ENCODE results near the gene VPS8. TPM values are rescaled to one million over a fixed set of nuclear protein-coding genes. Genes with fewer than 3 reads are reported as not detected.

VPS8 gene
- total and polyA plus RNA-seq, 3 experiments from 2014 or later, result 19.6 to 30.2 (median 22.3) TPM

- Mint-ChIP-seq H3K27ac (peak overlapping the region in 1 of 8 donors; percentile 84), H3K9me3 (no peaks in the 10 kb centered on the region), H3K36me3 (peaks cover 3 to 50% (median 15%) of the 10 kb centered on the region in 3 donors), H3K27me3 (no peaks in the 10 kb centered on the region), H3K4me1 (peaks cover 8 to 21% (median 12%) of the 10 kb centered on the region in 3 donors), H3K4me3 (no peak overlapping the region)
- DNase-seq, result no peak
- Histone ChIP-seq H3K36me3 (ENCODE audit: insufficient read depth, low read length) (peaks cover 18% of the 10 kb centered on the region), H3K4me3 (ENCODE audit: low read length) (no peak overlapping the region), H3K9me3 (ENCODE audit: low read length) (no peaks in the 10 kb centered on the region), H3K27me3 (ENCODE audit: insufficient read depth, low read length, poor library complexity, severe bottlenecking) (no peaks in the 10 kb centered on the region), H3K27ac (ENCODE audit: low read depth, low read length) (no peak overlapping the region), H3K4me1 (ENCODE audit: insufficient read depth, low read length) (no peaks in the 10 kb centered on the region)
- POLR2A ChIA-PET, result no interaction called here
- CTCF ChIA-PET, result no interaction called here
Observed at GRCh38 chr3:184825121-184825820, 13.3 kb downstream of the VPS8 start.

GRCh38 chr3:184827572-184827971 is 15.6 kb downstream of the VPS8 start:
- no peaks in the 10 kb centered on the region for H3K9me3 ChIP-seq (ENCODE audit: low read length)
- Mint-ChIP-seq H3K36me3 (peaks cover 15 to 71% (median 27%) of the 10 kb centered on the region in 3 donors), H3K9me3 (no peaks in the 10 kb centered on the region), H3K27me3 (no peaks in the 10 kb centered on the region), H3K4me1 (peaks cover 8 to 28% (median 9%) of the 10 kb centered on the region in 3 donors), H3K27ac (no peak overlapping the region), H3K4me3 (no peak overlapping the region)
- H3K27ac ChIP-seq (ENCODE audit: low read depth, low read length), result no peak overlapping the region
- no peak overlapping the region for H3K4me3 ChIP-seq (ENCODE audit: low read length)
- no peaks in the 10 kb centered on the region for H3K4me1 ChIP-seq (ENCODE audit: insufficient read depth, low read length)
- CTCF ChIA-PET, result no interaction called here
- DNase-seq, result no peak
- no peaks in the 10 kb centered on the region for H3K27me3 ChIP-seq (ENCODE audit: insufficient read depth, low read length, poor library complexity, severe bottlenecking)
- POLR2A ChIA-PET, result no interaction called here
- peaks cover 32% of the 10 kb centered on the region for H3K36me3 ChIP-seq (ENCODE audit: insufficient read depth, low read length)

GRCh38 chr3:184832044-184832443 is 20.1 kb downstream of the VPS8 start:
- Histone ChIP-seq H3K36me3 (ENCODE audit: insufficient read depth, low read length) (peaks cover 47% of the 10 kb centered on the region), H3K27me3 (ENCODE audit: insufficient read depth, low read length, poor library complexity, severe bottlenecking) (no peaks in the 10 kb centered on the region), H3K4me3 (ENCODE audit: low read length) (no peak overlapping the region), H3K4me1 (ENCODE audit: insufficient read depth, low read length) (no peaks in the 10 kb centered on the region), H3K9me3 (ENCODE audit: low read length) (no peaks in the 10 kb centered on the region), H3K27ac (ENCODE audit: low read depth, low read length) (no peak overlapping the region)
- Mint-ChIP-seq H3K36me3 (peaks cover 23 to 86% (median 48%) of the 10 kb centered on the region in 3 donors), H3K4me3 (no peak overlapping the region), H3K4me1 (peaks cover 0 to 19% (median 6%) of the 10 kb centered on the region in 3 donors), H3K27me3 (no peaks in the 10 kb centered on the region), H3K9me3 (no peaks in the 10 kb centered on the region), H3K27ac (peak overlapping the region in 2 of 8 donors; percentile 3 to 41)
- ChIA-PET CTCF (no interaction called here), POLR2A (no interaction called here)
- DNase-seq, result no peak

- DNase-seq, result no peak
- ChIA-PET POLR2A (no interaction called here), CTCF (no interaction called here)
- Histone ChIP-seq H3K27ac (ENCODE audit: low read depth, low read length) (no peak overlapping the region), H3K27me3 (ENCODE audit: insufficient read depth, low read length, poor library complexity, severe bottlenecking) (no peaks in the 10 kb centered on the region), H3K36me3 (ENCODE audit: insufficient read depth, low read length) (peaks cover 40% of the 10 kb centered on the region), H3K9me3 (ENCODE audit: low read length) (no peaks in the 10 kb centered on the region), H3K4me3 (ENCODE audit: low read length) (no peak overlapping the region), H3K4me1 (ENCODE audit: insufficient read depth, low read length) (no peaks in the 10 kb centered on the region)
- Mint-ChIP-seq H3K27ac (no peak overlapping the region), H3K27me3 (no peaks in the 10 kb centered on the region), H3K4me3 (no peak overlapping the region), H3K4me1 (peaks cover 0 to 15% (median 2%) of the 10 kb centered on the region in 3 donors), H3K9me3 (no peaks in the 10 kb centered on the region), H3K36me3 (peaks cover 20 to 87% (median 43%) of the 10 kb centered on the region in 3 donors)
Observed at GRCh38 chr3:184832903-184833302, 20.9 kb downstream of the VPS8 start.

- no peak for DNase-seq
- CTCF ChIA-PET, result interaction anchor here (0.6 to 2.1 kb wide), 2 partner anchors 24 to 36 kb away, joined by 3 to 5 read pairs; partner anchors contain the start of gene VPS8
- peaks cover 19 to 86% (median 46%) of the 10 kb centered on the region in 3 donors for H3K36me3 Mint-ChIP-seq
- no peak overlapping the region for H3K27ac Mint-ChIP-seq
- H3K27ac ChIP-seq (ENCODE audit: low read depth, low read length), result no peak overlapping the region
- H3K4me1 Mint-ChIP-seq, result peaks cover 0 to 8% (median 2%) of the 10 kb centered on the region in 3 donors
- H3K36me3 ChIP-seq (ENCODE audit: insufficient read depth, low read length), result peaks cover 29% of the 10 kb centered on the region
- no peak overlapping the region for H3K4me3 ChIP-seq (ENCODE audit: low read length)
- no peaks in the 10 kb centered on the region for H3K27me3 Mint-ChIP-seq
- H3K9me3 Mint-ChIP-seq, result no peaks in the 10 kb centered on the region
- no peaks in the 10 kb centered on the region for H3K27me3 ChIP-seq (ENCODE audit: insufficient read depth, low read length, poor library complexity, severe bottlenecking)
- no peak overlapping the region for H3K4me3 Mint-ChIP-seq
- POLR2A ChIA-PET, result no interaction called here
- no peaks in the 10 kb centered on the region for H3K4me1 ChIP-seq (ENCODE audit: insufficient read depth, low read length)
- no peaks in the 10 kb centered on the region for H3K9me3 ChIP-seq (ENCODE audit: low read length)
Observed at GRCh38 chr3:184836090-184836822, 24.3 kb downstream of the VPS8 start.

GRCh38 chr3:184842433-184842832 is 30.5 kb downstream of the VPS8 start:
- Mint-ChIP-seq H3K9me3 (no peaks in the 10 kb centered on the region), H3K27ac (no peak overlapping the region), H3K27me3 (no peaks in the 10 kb centered on the region), H3K4me3 (no peak overlapping the region), H3K36me3 (peaks cover 11 to 50% (median 28%) of the 10 kb centered on the region in 3 donors), H3K4me1 (no peaks in the 10 kb centered on the region)
- Histone ChIP-seq H3K36me3 (ENCODE audit: insufficient read depth, low read length) (no peaks in the 10 kb centered on the region), H3K4me1 (ENCODE audit: insufficient read depth, low read length) (no peaks in the 10 kb centered on the region), H3K27ac (ENCODE audit: low read depth, low read length) (no peak overlapping the region), H3K4me3 (ENCODE audit: low read length) (no peak overlapping the region), H3K27me3 (ENCODE audit: insufficient read depth, low read length, poor library complexity, severe bottlenecking) (no peaks in the 10 kb centered on the region), H3K9me3 (ENCODE audit: low read length) (no peaks in the 10 kb centered on the region)
- ChIA-PET POLR2A (no interaction called here), CTCF (no interaction called here)
- no peak for DNase-seq

- Histone ChIP-seq H3K4me1 (ENCODE audit: insufficient read depth, low read length) (no peaks in the 10 kb centered on the region), H3K27me3 (ENCODE audit: insufficient read depth, low read length, poor library complexity, severe bottlenecking) (no peaks in the 10 kb centered on the region), H3K4me3 (ENCODE audit: low read length) (no peak overlapping the region), H3K9me3 (ENCODE audit: low read length) (no peaks in the 10 kb centered on the region), H3K36me3 (ENCODE audit: insufficient read depth, low read length) (no peaks in the 10 kb centered on the region), H3K27ac (ENCODE audit: low read depth, low read length) (no peak overlapping the region)
- Mint-ChIP-seq H3K4me1 (no peaks in the 10 kb centered on the region), H3K4me3 (no peak overlapping the region), H3K36me3 (peaks cover 11 to 45% (median 21%) of the 10 kb centered on the region in 3 donors), H3K27ac (no peak overlapping the region), H3K9me3 (no peaks in the 10 kb centered on the region), H3K27me3 (no peaks in the 10 kb centered on the region)
- CTCF ChIA-PET, result no interaction called here
- DNase-seq, result no peak
- POLR2A ChIA-PET, result no interaction called here
Observed at GRCh38 chr3:184845819-184846218, 33.9 kb downstream of the VPS8 start.

- Histone ChIP-seq H3K9me3 (ENCODE audit: low read length) (no peaks in the 10 kb centered on the region), H3K4me3 (ENCODE audit: low read length) (no peak overlapping the region), H3K36me3 (ENCODE audit: insufficient read depth, low read length) (no peaks in the 10 kb centered on the region), H3K27me3 (ENCODE audit: insufficient read depth, low read length, poor library complexity, severe bottlenecking) (no peaks in the 10 kb centered on the region), H3K4me1 (ENCODE audit: insufficient read depth, low read length) (no peaks in the 10 kb centered on the region), H3K27ac (ENCODE audit: low read depth, low read length) (no peak overlapping the region)
- peaks cover 11 to 45% (median 23%) of the 10 kb centered on the region in 3 donors for H3K36me3 Mint-ChIP-seq
- no peaks in the 10 kb centered on the region for H3K27me3 Mint-ChIP-seq
- H3K4me1 Mint-ChIP-seq, result no peaks in the 10 kb centered on the region
- H3K27ac Mint-ChIP-seq, result no peak overlapping the region
- no peaks in the 10 kb centered on the region for H3K9me3 Mint-ChIP-seq
- DNase-seq, result no peak
- ChIA-PET CTCF (no interaction called here), POLR2A (no interaction called here)
- no peak overlapping the region for H3K4me3 Mint-ChIP-seq
Observed at GRCh38 chr3:184846496-184846895, 34.5 kb downstream of the VPS8 start.

Data from CD8-positive, alpha-beta memory T cell (primary cell).